A673 (cell line): ENCODE measurements around the gene TTLL10.

Experiments
- EZH2 ChIP-seq: fragments of 200-600 bp; sonication (generic); IDR thresholded peaks from 2 replicates; pipeline ENCODE4 v1.6.1; 2017; ENCODE audit warnings: borderline replicate concordance, low read depth, mild to moderate bottlenecking, mixed read lengths, antibody characterized with exemption, low read length; ENCODE audit not compliant: poor library complexity, severe bottlenecking
- TF ChIP-seq, protein P1 (sequence below): fragments of 300-800, 200-600 bp; sonication (generic); conservative IDR thresholded peaks from 2 replicates; pipeline ENCODE4 v1.5.1; 2017; ENCODE audit warnings: low read depth, mild to moderate bottlenecking, antibody characterized with exemption, low read length, moderate library complexity, mixed read lengths

DNA sequence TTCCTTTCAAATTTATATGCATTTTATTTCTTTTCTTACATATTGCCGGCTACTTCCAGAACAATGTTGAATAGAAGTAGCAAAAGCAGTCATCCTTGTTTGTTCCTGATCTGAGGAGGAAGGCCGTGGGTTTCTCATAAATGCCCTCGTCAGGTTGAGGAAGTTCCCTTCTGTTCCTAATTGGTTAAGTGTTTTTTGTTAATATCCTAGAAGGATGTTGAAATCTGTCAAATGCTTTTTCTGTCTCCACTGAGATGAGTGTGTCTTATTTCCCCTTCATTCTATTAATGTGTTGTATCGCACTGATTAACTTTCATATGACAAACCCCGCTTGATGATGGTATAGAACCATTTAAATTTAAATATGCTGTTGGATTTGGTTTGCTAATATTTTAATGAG is 15.4 kb downstream of the TTLL10 start:
- TF ChIP-seq, protein P1, sequence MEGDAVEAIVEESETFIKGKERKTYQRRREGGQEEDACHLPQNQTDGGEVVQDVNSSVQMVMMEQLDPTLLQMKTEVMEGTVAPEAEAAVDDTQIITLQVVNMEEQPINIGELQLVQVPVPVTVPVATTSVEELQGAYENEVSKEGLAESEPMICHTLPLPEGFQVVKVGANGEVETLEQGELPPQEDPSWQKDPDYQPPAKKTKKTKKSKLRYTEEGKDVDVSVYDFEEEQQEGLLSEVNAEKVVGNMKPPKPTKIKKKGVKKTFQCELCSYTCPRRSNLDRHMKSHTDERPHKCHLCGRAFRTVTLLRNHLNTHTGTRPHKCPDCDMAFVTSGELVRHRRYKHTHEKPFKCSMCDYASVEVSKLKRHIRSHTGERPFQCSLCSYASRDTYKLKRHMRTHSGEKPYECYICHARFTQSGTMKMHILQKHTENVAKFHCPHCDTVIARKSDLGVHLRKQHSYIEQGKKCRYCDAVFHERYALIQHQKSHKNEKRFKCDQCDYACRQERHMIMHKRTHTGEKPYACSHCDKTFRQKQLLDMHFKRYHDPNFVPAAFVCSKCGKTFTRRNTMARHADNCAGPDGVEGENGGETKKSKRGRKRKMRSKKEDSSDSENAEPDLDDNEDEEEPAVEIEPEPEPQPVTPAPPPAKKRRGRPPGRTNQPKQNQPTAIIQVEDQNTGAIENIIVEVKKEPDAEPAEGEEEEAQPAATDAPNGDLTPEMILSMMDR: no peak
- no peak for TF ChIP-seq EZH2
